ENCODE data around the gene ACSS1.

- TF ChIP-seq EZH2 (IDR thresholded peaks at IDR 0.05) = no peak
- no peak for TF ChIP-seq POLR2AphosphoS5 (IDR thresholded peaks at IDR 0.05; ENCODE audit: borderline replicate concordance, low read depth, low read length)
- no peak for TF ChIP-seq FOXP2 (optimal IDR thresholded peaks at IDR 0.05; ENCODE audit: control extremely low read depth, extremely low read length, insufficient read depth)
These were observed 88.5 kb downstream of the ACSS1 start for GRCh38 chr20:24969186-24970029.

All from SK-N-MC (cell line).